ENCODE results near the gene BTRC. TPM values are rescaled to one million over a fixed set of nuclear protein-coding genes. Genes with fewer than 3 reads are reported as not detected.
A peak's percentile ranks its signal among the peaks of the same experiment; 100 is the strongest.
"Not testable (repeated sequence)": the region's sequence is repeated elsewhere in the genome, so short reads cannot be mapped to it uniquely, and the experiment has no call there.

Gene BTRC
- 13.7 TPM for polyA plus RNA-seq (2013, experiment 1 of 2; ENCODE audit: insufficient read length)
- polyA plus RNA-seq (2013, experiment 2 of 2; ENCODE audit: insufficient read length), result 14.9 TPM

GRCh38 chr10:101353692-101354327, at the start of gene BTRC:
Gene BTRC (plus strand): TSS chr10:101354165. CDS start chr10:101354181, 16 bp downstream.
- DNase-seq, result peak; percentile 99

GRCh38 chr10:101304316-101304715, 49.6 kb upstream of the BTRC start:
- no peak for DNase-seq

GRCh38 chr10:101305320-101306241, 48.4 kb upstream of the BTRC start:
- no peak for DNase-seq

- DNase-seq, result no peak
Observed at GRCh38 chr10:101308051-101308450, 45.9 kb upstream of the BTRC start.

- DNase-seq, result no peak
Observed at GRCh38 chr10:101310529-101311184, 43.3 kb upstream of the BTRC start.

GRCh38 chr10:101311185-101312066, 42.5 kb upstream of the BTRC start:
- no peak for DNase-seq

- DNase-seq, result peak; percentile 7
Observed at GRCh38 chr10:101319241-101319915, 34.6 kb upstream of the BTRC start.

- DNase-seq, result no peak
Observed at GRCh38 chr10:101321073-101321472, 32.9 kb upstream of the BTRC start.

GRCh38 chr10:101322266-101323108, 31.5 kb upstream of the BTRC start:
- no peak for DNase-seq

- no peak for DNase-seq
Observed at GRCh38 chr10:101323495-101323894, 30.5 kb upstream of the BTRC start.

- DNase-seq, result not testable (repeated sequence)
Observed at GRCh38 chr10:101327454-101327853, 26.5 kb upstream of the BTRC start.

- DNase-seq, result no peak
Observed at GRCh38 chr10:101329341-101330032, 24.5 kb upstream of the BTRC start.

GRCh38 chr10:101330231-101330630, 23.7 kb upstream of the BTRC start:
- DNase-seq, result no peak

GRCh38 chr10:101330631-101331225, 23.2 kb upstream of the BTRC start:
- DNase-seq, result no peak

- no peak for DNase-seq
Observed at GRCh38 chr10:101331956-101332355, 22.0 kb upstream of the BTRC start.

- DNase-seq, result not testable (repeated sequence)
Observed at GRCh38 chr10:101334259-101334658, 19.7 kb upstream of the BTRC start.

- no peak for DNase-seq
Observed at GRCh38 chr10:101336382-101336781, 17.6 kb upstream of the BTRC start.

- DNase-seq, result no peak
Observed at GRCh38 chr10:101337836-101338235, 16.1 kb upstream of the BTRC start.

- DNase-seq, result no peak
Observed at GRCh38 chr10:101341438-101341837, 12.5 kb upstream of the BTRC start.

Measured in fibroblast of skin of scalp (primary cell).